ENCODE results near the gene RPL22L1. TPM values are rescaled to one million over a fixed set of nuclear protein-coding genes. Genes with fewer than 3 reads are reported as not detected.

RPL22L1 gene
- polyA plus RNA-seq, 1 donor (not counting 4 experiments of a cell fraction or from before 2014, with no cell fraction given), result 277 TPM

GRCh38 chr3:170830580-170830979 is 39.4 kb downstream of the RPL22L1 start:
- H3K4me3 ChIP-seq (ENCODE audit: control insufficient read depth in 2 of 3, extremely low read depth in 1 of 3, insufficient read depth in 2 of 3, low read depth in 1 of 3, low read length in 3 of 3), result no peak overlapping the region
- H3K9me3 ChIP-seq (ENCODE audit: control insufficient read depth, low read depth, low read length), result no peaks in the 10 kb centered on the region
- H3K36me3 ChIP-seq (ENCODE audit: control insufficient read depth in 2 of 2, extremely low read depth in 1 of 2, insufficient read depth in 2 of 2, low read length in 2 of 2), result no peaks in the 10 kb centered on the region
- TF ChIP-seq CTCF (optimal IDR thresholded peaks at IDR 0.05 in 1 of 3, IDR thresholded peaks at IDR 0.05 in 1 of 3, conservative IDR thresholded peaks at IDR 0.05 in 1 of 3; ENCODE audit: extremely low read depth in 1 of 3, insufficient read depth in 2 of 3, low read length in 3 of 3) (no peak), EZH2 (IDR thresholded peaks at IDR 0.05; ENCODE audit: low read length) (no peak)
- H2AFZ ChIP-seq (ENCODE audit: control insufficient read depth, low read length), result no peak overlapping the region
- H3K27ac ChIP-seq (ENCODE audit: control insufficient read depth, insufficient read depth, low read length), result no peak overlapping the region
- dilution Hi-C loops (cut with MboI; ENCODE audit: extremely low pct_ligation_motif_present, low sequenced_read_pairs), result no loop called here
- H4K20me1 ChIP-seq (ENCODE audit: control insufficient read depth, extremely low read depth, insufficient read depth, low read length), result no peaks in the 10 kb centered on the region
- no peak for FAIRE-seq
- H3K9me1 ChIP-seq (ENCODE audit: control insufficient read depth, extremely low read depth, insufficient read depth, low read length), result no peaks in the 10 kb centered on the region
- no peak overlapping the region for H3K9ac ChIP-seq (ENCODE audit: control insufficient read depth, extremely low read depth, insufficient read depth, low read length)
- no peak overlapping the region for H3K4me2 ChIP-seq (ENCODE audit: control insufficient read depth, extremely low read depth, insufficient read depth, low read depth, low read length)
- peaks cover 4% of the 10 kb centered on the region for H3K27me3 ChIP-seq (ENCODE audit: control insufficient read depth, extremely low read depth, insufficient read depth, low read length)
- DNase-seq (ENCODE audit: low read depth, low spot score), result no peak
- no peaks in the 10 kb centered on the region for H3K4me1 ChIP-seq (ENCODE audit: control insufficient read depth, extremely low read depth, insufficient read depth, low read length)
- no peaks in the 10 kb centered on the region for H3K79me2 ChIP-seq (ENCODE audit: control insufficient read depth, insufficient read depth, low read length)

- FAIRE-seq (peak; percentile 41), DNase-seq (ENCODE audit: low read depth, low spot score) (no peak)
- Histone ChIP-seq H3K79me2 (ENCODE audit: control insufficient read depth, insufficient read depth, low read length) (no peaks in the 10 kb centered on the region), H3K36me3 (ENCODE audit: control insufficient read depth in 2 of 2, extremely low read depth in 1 of 2, insufficient read depth in 2 of 2, low read length in 2 of 2) (no peaks in the 10 kb centered on the region), H3K27me3 (ENCODE audit: control insufficient read depth, extremely low read depth, insufficient read depth, low read length) (no peaks in the 10 kb centered on the region), H3K27ac (ENCODE audit: control insufficient read depth, insufficient read depth, low read length) (no peak overlapping the region), H4K20me1 (ENCODE audit: control insufficient read depth, extremely low read depth, insufficient read depth, low read length) (no peaks in the 10 kb centered on the region), H2AFZ (ENCODE audit: control insufficient read depth, low read length) (no peak overlapping the region), H3K9ac (ENCODE audit: control insufficient read depth, extremely low read depth, insufficient read depth, low read length) (no peak overlapping the region), H3K4me2 (ENCODE audit: control insufficient read depth, extremely low read depth, insufficient read depth, low read depth, low read length) (no peak overlapping the region), H3K9me3 (ENCODE audit: control insufficient read depth, low read depth, low read length) (no peaks in the 10 kb centered on the region), H3K4me1 (ENCODE audit: control insufficient read depth, extremely low read depth, insufficient read depth, low read length) (no peaks in the 10 kb centered on the region), H3K4me3 (ENCODE audit: control insufficient read depth in 2 of 3, extremely low read depth in 1 of 3, insufficient read depth in 2 of 3, low read depth in 1 of 3, low read length in 3 of 3) (no peak overlapping the region), H3K9me1 (ENCODE audit: control insufficient read depth, extremely low read depth, insufficient read depth, low read length) (no peaks in the 10 kb centered on the region)
- dilution Hi-C loops (cut with MboI; ENCODE audit: extremely low pct_ligation_motif_present, low sequenced_read_pairs), result no loop called here
- TF ChIP-seq EZH2 (IDR thresholded peaks at IDR 0.05; ENCODE audit: low read length) (no peak), CTCF (optimal IDR thresholded peaks at IDR 0.05 in 1 of 3, IDR thresholded peaks at IDR 0.05 in 1 of 3, conservative IDR thresholded peaks at IDR 0.05 in 1 of 3; ENCODE audit: extremely low read depth in 1 of 3, insufficient read depth in 2 of 3, low read length in 3 of 3) (no peak)
These were observed 40.3 kb downstream of the RPL22L1 start for GRCh38 chr3:170829546-170830272.
